Embryonic facial prominence (tissue), 1 donor: ENCODE measurements around the gene CDH6.
"Not testable (repeated sequence)": the region's sequence is repeated elsewhere in the genome, so short reads cannot be mapped to it uniquely, and the experiment has no call there.

Experiments
- DNase-seq: peaks from one replicate; pipeline ENCODE4 v3.0.0-alpha.2; 2016; ENCODE audit errors: extremely low spot score

Gene CDH6

DNA sequence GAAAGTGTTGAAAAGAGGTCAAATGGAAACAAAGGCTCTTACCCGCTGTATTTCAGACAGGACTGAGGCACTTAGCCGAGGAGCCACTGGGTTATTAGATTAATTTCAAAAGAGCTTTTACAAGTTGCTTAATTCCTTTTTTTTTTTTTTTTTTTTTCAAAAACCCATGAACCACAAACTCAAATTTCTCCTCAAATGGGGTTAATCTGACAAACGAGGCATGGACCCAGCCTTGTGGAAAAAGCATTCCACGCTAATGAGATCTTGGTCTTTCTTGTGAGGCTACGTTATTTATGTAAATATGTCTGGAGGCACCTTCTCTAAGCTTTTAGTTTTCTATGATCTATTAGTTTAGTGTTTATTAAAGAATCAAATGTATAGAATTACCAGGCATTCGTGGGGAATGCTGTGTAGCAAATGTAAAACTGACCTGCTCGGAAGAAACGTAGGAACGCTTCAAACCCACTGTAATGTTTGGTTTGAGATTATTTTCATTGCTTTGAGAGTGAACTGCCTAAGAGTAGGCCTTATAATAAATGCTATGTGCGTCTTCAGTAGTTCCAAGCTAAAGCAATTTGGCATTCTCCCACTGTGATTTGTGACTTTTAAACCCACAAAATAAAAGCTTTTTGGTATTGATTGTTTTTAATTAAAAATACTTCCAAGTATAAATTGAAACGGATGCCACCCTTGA lies 134.7 kb downstream of the CDH6 start:
- no peak for DNase-seq

DNA sequence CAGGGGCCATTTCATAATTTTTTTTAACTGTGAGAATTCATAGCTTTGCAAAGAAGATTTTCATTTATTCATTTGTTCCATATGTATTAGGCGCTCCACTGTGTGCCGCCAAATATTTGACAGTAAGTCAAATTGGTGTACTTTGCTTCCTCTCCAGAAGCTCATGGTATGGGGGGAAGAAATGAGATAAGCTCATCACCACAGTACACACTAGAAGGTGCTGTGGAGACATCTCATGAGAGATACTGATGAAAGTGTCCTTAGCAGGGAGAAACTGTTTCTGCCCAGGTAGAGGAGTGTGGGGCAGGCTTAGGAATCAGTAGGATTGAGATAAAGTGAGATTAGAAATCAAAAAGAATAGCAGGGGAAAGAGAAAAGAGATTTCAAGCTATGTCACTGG lies 136.2 kb downstream of the CDH6 start:
- DNase-seq = no peak

DNA sequence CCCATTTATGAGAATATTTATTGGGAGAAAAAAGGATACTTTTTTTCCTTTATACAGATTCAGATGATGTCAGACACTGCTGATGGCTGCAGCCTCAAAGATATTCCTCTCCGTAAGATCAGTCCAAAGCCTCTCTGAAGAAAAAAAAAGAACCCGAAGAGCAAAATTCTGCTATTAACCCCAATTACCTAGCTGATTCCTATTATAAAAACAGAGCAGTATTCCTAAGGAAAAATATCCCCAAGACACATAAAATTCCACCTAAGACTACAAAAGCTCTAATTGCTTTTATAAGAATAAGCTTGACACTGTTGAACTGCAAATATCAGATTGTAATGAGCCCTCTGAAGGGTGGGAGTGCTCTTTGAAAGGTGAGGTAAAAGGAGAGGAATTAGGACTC lies 138.7 kb downstream of the CDH6 start:
- no peak for DNase-seq

DNA sequence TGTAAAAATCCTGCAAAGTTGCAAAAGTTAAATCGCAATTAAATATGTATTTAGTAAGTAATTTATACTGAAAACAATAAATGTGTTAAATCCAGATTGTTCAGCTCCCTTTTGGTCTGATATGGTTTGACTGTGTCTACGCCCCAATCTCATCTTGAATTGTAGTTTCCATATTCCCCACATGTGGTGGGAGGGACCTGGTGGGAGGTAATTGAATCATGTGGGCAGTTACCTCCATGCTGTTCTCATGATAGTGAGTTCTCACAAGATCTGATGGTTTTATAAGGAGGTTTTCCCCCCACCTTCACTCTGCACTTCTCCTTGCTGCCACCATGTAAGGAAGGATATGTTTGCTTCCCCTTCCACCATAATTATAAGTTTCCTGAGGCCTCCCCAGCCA lies 140.0 kb downstream of the CDH6 start:
- no peak for DNase-seq

DNA sequence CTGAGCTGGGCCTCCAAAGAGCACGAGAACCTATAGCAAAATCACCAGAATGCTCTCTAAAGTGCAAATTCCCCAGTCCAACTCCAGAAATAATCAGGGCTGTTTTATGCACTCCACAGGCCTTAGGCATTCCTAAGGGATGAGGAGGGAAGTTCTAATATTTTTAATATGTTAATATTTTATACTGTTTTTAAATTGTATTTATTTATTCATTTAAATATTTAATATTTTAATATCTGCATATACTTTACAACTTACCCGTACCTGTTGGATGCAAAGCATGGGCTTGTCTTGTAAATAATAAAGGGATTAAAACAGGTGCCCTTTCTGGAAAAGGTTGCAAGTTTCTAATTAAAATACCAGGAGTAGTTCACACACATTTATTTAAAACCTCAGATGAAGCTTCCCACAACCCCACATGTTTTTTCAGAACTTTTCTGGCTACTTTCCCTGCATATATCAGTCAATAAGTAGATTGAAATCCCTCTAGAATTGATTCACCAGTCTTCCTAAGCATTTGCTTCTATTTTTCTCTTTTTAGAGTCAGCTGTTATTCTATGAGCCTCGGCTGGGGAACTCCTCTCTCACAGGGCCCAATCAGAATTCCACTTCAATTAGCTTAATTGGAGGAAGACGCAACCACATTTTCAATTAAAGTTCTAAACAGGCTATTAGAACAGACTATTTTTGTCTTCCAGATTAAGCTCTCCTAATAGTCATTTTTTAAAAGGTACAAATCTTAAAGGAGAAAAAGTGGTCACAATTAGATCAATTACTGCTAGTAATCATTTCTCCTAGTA lies 140.8 kb downstream of the CDH6 start:
- no peak for DNase-seq

DNA sequence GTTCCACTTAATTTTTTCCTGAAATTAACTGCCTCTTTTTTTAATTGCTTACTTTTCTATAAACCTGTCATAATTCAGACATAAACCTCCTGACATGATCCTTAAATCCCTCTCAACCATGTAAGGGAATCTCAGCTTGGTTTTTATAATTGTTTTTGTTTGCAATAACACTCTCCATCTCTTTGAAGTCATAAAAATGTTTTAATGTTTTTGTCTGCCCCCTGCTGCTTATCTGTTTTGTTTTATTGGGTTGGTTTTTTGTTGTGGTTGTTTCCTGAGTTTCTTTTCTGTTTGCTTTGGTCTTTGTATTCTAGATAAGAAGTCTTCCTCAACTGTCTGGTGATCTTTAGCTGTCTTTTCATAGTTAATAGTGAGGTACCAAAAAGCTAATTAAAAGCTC lies 142.0 kb downstream of the CDH6 start:
- DNase-seq = no peak

DNA sequence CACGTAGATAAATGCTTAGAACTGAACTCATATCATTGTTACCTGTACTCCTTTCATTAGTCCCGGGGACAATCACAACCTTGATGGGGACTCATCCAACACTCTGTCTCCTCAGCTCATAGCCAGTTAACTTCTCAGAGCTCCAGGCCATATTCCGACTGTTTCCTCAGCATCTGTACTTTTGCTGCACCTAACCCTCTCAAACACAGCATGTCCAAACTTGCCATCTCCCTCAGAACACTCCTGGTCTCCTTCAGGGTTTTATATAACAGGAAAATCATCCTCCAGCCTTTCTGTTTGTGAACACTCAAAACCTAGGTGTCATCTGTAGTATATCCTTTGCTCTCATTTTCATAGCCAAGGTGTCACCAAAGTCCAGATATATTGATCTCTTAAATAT lies 150.5 kb downstream of the CDH6 start:
- no peak for DNase-seq

DNA sequence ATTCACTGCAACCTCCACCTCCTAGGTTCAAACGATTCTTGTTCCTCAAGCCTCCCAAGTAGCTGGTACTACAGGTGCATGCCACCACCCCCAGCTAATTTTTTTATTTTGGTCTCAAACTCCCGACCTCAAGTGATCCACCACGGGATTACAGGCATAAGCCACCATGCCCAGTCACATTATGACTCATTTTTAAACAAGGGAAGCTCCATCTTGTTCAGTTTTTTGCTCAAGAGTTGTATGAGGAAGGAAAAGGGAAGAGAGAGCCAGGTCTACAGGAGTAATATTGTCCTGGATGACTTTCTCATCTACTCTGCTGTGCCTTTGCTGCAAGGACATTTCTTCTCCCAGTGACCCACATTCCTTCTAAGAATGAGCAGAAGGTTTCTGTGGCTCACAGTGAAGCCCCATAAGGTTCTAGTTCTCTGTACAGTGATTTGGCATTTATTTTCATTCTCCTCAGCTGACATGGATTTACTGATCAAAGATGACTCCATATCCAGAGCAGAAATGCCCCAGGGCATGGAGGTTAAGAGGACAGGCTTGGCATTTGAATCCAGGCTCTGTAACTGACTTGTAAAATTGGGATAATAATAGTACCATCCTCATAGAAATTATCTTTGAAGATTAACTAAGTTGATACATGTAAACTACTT lies 153.5 kb downstream of the CDH6 start:
- DNase-seq = no peak

DNA sequence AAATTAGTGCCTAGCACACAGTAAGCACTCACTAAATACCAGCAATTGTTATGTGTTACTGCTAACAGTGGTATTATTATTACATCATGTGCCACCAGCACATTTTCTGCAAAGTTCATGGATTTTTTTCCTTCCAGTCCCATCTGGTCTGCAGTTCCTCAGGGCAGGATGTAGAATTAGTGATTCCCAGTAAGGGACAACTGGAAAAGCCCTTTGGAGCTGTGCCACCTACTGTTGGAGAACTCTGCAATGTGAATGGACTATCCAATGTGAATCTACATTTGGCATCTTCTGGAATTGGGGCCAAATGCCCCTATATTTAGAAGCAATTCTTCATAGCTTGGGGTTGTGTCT lies 154.0 kb downstream of the CDH6 start:
- no peak for DNase-seq

DNA sequence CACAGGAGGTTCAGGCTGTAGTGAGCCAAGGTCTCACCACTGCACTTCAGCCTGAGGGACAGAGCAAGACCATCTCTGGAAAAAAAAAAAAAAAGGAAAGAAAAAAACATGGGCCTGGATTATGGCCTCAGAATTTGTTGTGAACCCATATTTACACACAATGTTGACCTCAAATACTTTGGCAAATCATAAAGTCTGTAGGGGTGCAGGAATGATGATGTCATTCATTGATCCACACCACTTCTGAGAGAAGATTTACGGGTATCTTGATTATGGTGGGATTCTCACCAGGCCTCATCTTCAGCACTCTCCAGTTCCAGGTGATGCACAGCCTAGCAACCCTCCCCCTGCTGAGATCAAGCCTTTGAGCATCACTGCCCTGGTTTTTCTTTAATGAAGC lies 156.9 kb downstream of the CDH6 start:
- no peak for DNase-seq

DNA sequence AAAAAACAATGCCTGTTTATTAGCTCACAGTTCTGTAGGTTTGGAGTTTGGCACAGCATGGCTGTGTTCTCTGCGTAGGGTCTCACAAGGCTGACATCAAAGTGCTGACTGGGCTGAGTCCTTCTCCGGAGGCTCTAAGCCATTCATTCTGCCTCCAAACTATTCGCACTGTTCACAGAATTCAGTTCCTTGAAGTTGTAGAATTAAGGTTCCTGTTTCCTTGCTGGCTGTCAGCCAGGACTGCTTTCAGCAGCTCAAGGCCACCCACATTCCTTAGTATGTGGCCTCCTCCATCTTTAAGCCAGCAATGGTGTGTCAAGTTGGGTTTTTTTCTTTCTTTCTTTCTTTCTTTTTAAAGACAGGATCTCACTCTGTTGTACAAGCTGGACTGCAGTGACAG lies 161.9 kb downstream of the CDH6 start:
- DNase-seq = no peak

DNA sequence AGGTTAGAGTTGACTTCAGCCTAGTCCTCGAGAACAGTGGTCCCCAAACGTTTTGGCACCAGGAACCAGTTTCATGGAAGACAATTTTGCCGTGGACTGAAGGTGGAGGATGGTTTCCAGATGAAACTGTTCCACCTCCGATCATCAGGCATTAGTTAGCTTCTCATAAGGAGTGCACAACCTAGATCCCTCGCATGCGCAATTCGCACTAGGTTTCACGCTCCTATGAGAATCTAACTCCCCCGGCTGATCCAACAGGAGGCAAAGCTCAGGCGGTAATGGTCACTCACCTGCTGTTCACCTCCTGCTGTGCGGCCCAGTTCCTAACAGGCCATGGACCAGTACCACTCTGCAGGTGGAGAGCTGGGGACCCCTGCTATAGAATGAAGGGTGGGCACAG lies 163.6 kb downstream of the CDH6 start:
- no peak for DNase-seq

DNA sequence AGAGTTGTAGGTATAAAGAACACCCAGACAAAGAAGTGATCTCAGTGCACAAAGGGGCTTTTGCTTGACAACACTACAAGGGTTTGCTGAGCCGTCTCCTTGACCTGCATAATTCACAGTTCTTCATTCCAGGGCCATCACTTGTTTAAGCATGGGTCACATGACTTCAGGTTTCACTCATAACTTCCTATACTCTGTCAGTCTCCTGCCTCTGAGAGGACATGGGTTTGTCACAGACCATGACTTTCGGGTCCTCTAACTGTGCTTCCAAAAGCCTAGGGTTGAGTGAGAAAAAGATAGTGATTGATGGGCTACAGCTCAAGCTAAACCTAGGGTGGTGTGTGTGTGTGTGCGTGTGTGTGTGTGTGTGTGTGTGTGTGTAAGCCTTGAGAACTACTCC lies 166.4 kb downstream of the CDH6 start:
- no peak for DNase-seq

DNA sequence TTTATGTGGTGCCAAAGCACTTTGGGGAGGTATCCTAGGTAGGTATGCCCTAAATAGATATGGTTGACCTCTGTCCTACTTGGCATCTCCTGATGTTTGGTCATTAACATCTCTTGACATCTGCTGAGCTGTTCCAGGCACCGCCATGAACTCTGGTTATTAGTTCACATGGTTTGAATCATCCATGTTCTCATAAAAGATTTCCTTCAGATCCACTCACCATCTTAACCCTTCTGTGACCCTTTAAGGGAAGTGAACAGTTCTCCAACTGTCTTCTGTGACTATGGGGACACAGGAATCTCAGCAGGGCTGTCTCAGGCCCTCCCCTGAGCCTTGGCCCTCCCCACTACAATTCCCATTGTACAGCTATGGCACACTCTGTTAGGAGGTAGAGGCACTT lies 167.7 kb downstream of the CDH6 start:
- DNase-seq = no peak

DNA sequence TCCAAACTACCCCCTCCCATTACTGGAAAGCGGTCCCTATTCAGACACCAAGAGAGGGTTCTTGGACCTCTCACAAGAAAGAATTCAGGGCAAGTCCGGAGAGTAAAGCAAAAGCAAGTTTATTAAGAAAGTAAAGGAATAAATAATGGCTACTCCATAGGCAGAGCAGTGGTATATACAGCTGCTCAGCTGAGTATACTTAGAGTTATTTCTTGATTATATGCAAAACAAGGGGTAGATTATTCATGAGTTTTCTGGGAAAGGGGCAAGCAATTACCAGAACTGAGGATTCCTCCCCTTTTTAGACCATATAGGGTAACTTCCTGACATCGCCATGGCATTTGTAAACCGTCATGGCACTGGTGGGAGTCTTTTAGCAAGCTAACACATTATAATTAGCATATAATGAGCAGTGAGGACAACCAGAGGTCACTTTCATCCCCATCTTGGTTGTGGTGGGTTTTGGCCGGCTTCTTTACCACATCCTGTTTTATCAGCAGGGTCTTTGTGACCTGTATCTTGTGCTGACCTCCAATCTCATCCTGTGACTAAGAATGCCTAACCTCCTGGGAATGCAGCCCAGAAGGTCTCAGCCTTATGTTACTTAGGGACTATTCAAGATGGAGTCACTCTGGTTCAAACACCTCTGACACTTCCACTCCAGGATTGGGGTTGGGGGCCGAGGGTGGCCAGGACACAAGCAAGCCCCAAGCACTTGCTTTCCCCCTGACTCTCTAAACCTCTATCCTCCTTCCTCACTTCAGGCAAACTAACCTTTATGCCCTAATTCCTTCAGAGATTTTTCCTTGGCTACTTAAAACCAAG lies 168.4 kb downstream of the CDH6 start:
- DNase-seq = not testable (repeated sequence)

DNA sequence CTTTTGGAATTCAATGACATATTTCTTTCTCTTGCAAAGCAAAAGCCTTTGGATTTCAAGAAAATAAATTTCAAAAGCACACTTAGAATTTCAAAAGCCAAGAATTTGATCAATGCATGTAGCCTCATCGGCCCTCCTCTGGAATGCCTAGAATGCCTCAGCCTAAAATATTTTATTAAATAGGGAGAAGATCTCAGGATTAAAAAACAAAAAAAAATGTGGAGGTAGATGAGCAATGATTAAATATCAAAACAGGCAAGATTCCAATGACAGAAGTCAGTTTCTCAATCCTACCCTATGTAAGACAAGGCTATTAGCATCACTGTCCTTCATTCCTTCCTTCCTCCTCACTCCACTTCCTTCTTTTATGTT lies 169.0 kb downstream of the CDH6 start:
- no peak for DNase-seq

DNA sequence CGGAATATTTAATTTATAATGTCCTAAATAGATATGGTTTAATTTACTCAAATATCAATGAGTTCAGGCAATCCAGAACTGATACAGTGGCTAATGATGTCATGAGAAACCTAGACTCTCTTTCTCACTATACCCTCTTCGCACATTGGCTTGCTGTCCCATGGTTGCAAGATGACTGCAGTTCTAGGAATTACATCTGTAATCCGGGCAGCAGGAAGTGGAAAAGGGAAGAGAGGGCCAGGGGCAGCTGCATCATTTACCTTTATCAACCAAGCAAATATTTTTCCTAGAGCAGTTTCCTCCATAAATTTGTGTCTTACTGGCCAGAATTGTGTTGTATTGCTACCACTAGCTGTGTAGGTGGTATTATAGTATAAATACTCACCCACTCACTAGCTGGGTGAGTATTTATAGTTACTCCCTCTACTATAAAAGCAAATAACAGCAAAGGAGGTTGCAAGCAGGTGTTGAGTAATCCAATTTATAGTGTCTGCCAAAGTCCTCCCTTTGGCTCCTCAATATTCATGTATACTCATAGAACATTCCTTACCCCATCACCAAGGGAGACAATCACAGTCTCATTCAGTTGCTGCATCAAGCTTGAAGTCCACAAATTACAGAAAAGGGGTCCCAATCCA lies 169.6 kb downstream of the CDH6 start:
- DNase-seq = no peak

DNA sequence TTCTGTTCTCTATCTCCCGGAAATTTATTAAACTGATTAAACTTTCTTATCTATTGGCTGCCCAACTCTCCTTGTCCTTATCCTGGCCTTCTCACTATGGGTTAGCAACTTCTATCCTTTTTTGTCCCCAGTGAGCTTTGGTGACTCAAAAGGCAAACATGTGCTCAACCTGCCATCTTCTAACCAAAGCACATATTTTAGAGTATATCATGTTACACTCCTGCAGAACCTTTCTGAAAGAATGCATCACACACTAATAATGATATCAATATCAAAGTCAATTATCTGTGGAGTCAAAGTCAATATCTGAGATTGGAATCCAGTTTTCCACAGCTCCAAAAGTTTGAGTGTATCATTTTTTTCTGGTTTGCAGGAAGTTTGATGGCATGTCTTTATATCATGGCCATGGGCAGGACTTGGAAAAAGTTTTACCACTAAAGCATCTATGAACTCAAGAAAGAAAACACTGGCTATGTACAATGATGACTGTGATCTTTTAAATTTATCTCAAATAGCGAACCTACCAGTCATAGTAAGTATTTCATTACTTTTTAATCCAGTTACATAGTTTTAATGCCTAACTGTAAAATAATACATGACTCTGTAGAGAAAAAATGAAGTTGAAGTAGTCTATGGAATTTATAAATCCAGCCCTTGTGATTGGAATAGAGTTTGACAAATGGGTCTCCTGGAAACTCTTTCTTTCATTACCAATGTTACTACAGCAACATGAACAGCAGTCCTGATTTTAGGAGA lies 171.6 kb downstream of the CDH6 start:
- no peak for DNase-seq

DNA sequence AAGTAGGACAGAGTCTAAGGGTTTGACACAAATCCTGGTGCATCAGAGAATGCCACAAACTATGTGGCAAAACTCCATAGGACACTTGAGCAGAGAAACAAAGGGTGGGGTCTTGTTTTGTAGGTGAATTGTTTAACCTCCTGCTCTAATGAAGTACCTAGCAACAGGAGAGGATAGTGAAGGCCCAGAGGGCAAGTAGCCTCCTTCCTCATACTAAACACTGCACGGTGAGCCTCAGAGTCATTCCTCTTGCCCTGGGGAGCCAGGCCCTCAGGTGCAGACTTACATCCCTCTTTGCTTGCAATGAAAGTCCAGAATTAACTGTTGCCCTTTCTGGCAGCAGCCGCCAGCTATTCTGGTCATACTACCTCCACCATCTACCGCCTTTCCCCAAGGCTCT lies 172.3 kb downstream of the CDH6 start:
- no peak for DNase-seq

DNA sequence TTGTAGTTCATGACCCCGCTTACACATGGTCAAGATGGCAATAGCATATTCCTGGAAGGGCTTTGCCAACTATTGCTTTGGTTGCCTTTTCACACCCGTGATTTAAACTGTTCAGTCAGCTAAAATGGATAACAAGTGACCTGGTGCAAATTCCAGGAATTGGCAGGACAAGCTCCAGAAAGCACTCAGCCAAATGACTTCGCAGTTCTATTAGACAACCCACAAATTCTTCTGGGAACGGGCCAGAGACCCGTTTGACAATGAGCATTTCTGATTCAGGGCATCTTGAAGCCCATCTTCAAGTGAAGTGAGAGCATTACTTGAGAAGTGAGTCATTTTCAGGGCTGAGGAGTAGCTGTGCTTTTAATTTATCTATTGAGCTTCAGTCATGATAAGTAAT lies 173.5 kb downstream of the CDH6 start:
- DNase-seq = no peak

DNA sequence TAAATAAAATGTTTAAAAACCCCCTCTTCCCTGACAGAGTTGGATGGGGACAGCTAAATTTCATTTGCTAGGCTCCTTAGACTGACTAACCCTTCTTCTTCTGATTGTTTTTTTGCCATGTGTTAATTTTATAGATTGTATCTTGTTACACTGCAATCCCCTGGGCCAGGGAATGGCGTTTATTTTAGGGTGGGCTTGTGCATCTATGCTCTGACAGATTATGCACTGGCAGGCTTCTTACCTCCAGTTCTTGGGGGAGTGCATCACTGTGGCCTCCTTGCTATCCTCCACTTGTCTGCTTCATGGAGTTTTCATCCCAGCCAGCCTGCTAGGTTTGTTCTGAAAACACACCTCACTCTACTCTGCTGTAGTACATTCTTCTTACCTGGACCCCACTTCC lies 178.6 kb downstream of the CDH6 start:
- DNase-seq = no peak
